D721Med (cell line): Measurements from ENCODE around the gene GTF3C2.

ENCODE experiments used
- DNase-seq: peaks from one replicate; pipeline ENCODE4 v3.0.0; 2011; ENCODE audit warnings: low spot score; ENCODE audit not compliant: insufficient read length
- FAIRE-seq: peaks from 2 replicates; lab custom pipeline; 2011; peaks lifted over from hg19 to GRCh38; lab: Jason Lieb, UNC
- CTCF ChIP-seq: IDR thresholded peaks from 2 replicates; pipeline ENCODE4 v1.5.1; 2012; ENCODE audit warnings: mild to moderate bottlenecking, control low read depth; ENCODE audit not compliant: insufficient read depth; ENCODE audit errors: missing control alignments

GTF3C2 gene

GRCh38 chr2:27336173-27336572, 20.4 kb downstream of the GTF3C2 start:
- FAIRE-seq, result no peak
- no peak for TF ChIP-seq CTCF
- no peak for DNase-seq

- FAIRE-seq (no peak), DNase-seq (no peak)
- TF ChIP-seq CTCF, result no peak
These were observed 21.3 kb downstream of the GTF3C2 start for GRCh38 chr2:27335311-27335710.

GRCh38 chr2:27324720-27325119, 31.8 kb downstream of the GTF3C2 start:
- no peak for FAIRE-seq

GRCh38 chr2:27323596-27324285, 32.8 kb downstream of the GTF3C2 start:
- no peak for DNase-seq

More at GRCh38 chr2:27324720-27325119, 31.8 kb downstream of the GTF3C2 start:
- no peak for TF ChIP-seq CTCF
- DNase-seq, result no peak

GRCh38 chr2:27322766-27323595, 33.6 kb downstream of the GTF3C2 start, which contains the start of gene MPV17:
Gene MPV17, minus strand, starts transcription at chr2:27323097. Its CDS starts 580 bp downstream, at chr2:27322517.
- FAIRE-seq (no peak), DNase-seq (peak; percentile 93)
- no peak for TF ChIP-seq CTCF

More at GRCh38 chr2:27323596-27324285, 32.8 kb downstream of the GTF3C2 start:
- TF ChIP-seq CTCF, result no peak
- FAIRE-seq, result no peak

GRCh38 chr2:27322301-27322765, 34.2 kb downstream of the GTF3C2 start:
- TF ChIP-seq CTCF, result no peak
- no peak for FAIRE-seq
- no peak for DNase-seq
